Mesothelial cell of epicardium (in vitro differentiated cells): ENCODE results near the gene UBFD1. TPM values are rescaled to one million over a fixed set of nuclear protein-coding genes. Genes with fewer than 3 reads are reported as not detected.

Source experiments
- DNase-seq, 2 experiments: peaks; one replicate each; pipeline ENCODE4 v3.0.0; 2021; ENCODE audit warnings: low spot score in 2 of 2; ENCODE audit not compliant: unreplicated experiment in 2 of 2
- H3K27ac Mint-ChIP-seq: 2 replicates; pipeline ENCODE4 v1.8.0; 2021; ENCODE audit warnings: mixed read lengths
- H3K27me3 Mint-ChIP-seq: 2 replicates; pipeline ENCODE4 v1.8.0; 2021; ENCODE audit warnings: low read depth, mixed read lengths
- H3K36me3 Mint-ChIP-seq: 2 replicates; pipeline ENCODE4 v1.8.0; 2021; ENCODE audit warnings: mixed read lengths
- H3K4me1 Mint-ChIP-seq: 2 replicates; pipeline ENCODE4 v1.8.0; 2021; ENCODE audit warnings: mixed read lengths
- H3K4me3 Mint-ChIP-seq: 2 replicates; pipeline ENCODE4 v1.8.0; 2021; ENCODE audit warnings: mild to moderate bottlenecking, moderate library complexity, mixed read lengths
- H3K9me3 Mint-ChIP-seq: 2 replicates; pipeline ENCODE4 v1.8.0; 2021; ENCODE audit warnings: mixed read lengths
- CTCF ChIP-seq: fragments of 200-600 bp; sonication (generic); IDR thresholded peaks from one replicate; pipeline ENCODE4 v1.5.0; 2021; ENCODE audit warnings: antibody characterized with exemption; ENCODE audit not compliant: unreplicated experiment
- total RNA-seq: library from RNA; stranded (reverse); gene quantifications from 3 replicates; pipeline ENCODE4 v1.2.1, GENCODE V29; 2021

Gene UBFD1
- total RNA-seq, 1 donor from 2014 or later: 114 TPM

- Mint-ChIP-seq H3K4me1 (no peaks in the 10 kb centered on the region), H3K27me3 (no peaks in the 10 kb centered on the region), H3K4me3 (no peak overlapping the region), H3K27ac (no peak overlapping the region), H3K36me3 (peaks cover 34% of the 10 kb centered on the region), H3K9me3 (no peaks in the 10 kb centered on the region)
- DNase-seq: no peak
- TF ChIP-seq CTCF: no peak
Measured at GRCh38 chr16:23615805-23616204, 58.3 kb downstream of the UBFD1 start.

Other genes starting within 250 kb of the UBFD1 start
- 42.1 to 42.5 TPM (median 42.1 TPM) in 3 replicates for gene COG7, start 104.5 kb upstream of the UBFD1 start, total RNA-seq
- gene GGA2, start 47.2 kb upstream of the UBFD1 start, total RNA-seq: 98.7 to 102 TPM (median 101 TPM) in 3 replicates
- gene EARS2, start 377 bp upstream of the UBFD1 start, total RNA-seq: 29.0 to 35.6 TPM (median 32.5 TPM) in 3 replicates
- gene NDUFAB1, start 38.6 kb downstream of the UBFD1 start, total RNA-seq: 61.0 to 66.7 TPM (median 63.7 TPM) in 3 replicates
- 15.4 to 15.6 TPM (median 15.6 TPM) in 3 replicates for gene PALB2, start 83.6 kb downstream of the UBFD1 start, total RNA-seq
- gene DCTN5, start 83.7 kb downstream of the UBFD1 start, total RNA-seq: 74.1 to 77.7 TPM (median 77.5 TPM) in 3 replicates
- gene PLK1, start 121.2 kb downstream of the UBFD1 start, total RNA-seq: 22.3 to 24.2 TPM (median 23.8 TPM) in 3 replicates
- 0.16 to 0.32 TPM (median 0.31 TPM) in 3 replicates for gene ERN2, start 155.5 kb downstream of the UBFD1 start, total RNA-seq
- gene CHP2, start 197.3 kb downstream of the UBFD1 start, total RNA-seq: not detected in 3 replicates